ENCODE measurements around the gene RBM11.

DNA sequence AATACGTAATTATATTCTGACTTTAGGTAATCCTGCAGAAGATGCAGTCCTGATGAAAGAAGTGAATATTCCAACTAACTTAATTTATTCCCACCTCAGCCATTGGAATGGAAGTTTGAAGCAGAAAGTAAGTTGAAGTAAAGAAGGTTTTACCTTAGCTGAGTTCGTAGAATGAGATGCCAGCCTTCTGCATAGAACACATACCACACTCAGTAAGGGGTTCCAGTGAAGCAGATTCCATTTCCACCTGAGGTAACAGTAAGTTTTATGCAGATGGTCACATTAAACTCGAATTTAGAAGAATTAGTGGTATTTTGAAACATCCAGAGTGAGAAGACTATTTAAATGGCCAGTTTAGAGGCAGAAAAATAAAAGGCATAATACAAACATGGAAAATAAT is 20.2 kb downstream of the RBM11 start:
- TF ChIP-seq POLR2A (IDR thresholded peaks at IDR 0.05) = no peak
- TF ChIP-seq, protein P1, sequence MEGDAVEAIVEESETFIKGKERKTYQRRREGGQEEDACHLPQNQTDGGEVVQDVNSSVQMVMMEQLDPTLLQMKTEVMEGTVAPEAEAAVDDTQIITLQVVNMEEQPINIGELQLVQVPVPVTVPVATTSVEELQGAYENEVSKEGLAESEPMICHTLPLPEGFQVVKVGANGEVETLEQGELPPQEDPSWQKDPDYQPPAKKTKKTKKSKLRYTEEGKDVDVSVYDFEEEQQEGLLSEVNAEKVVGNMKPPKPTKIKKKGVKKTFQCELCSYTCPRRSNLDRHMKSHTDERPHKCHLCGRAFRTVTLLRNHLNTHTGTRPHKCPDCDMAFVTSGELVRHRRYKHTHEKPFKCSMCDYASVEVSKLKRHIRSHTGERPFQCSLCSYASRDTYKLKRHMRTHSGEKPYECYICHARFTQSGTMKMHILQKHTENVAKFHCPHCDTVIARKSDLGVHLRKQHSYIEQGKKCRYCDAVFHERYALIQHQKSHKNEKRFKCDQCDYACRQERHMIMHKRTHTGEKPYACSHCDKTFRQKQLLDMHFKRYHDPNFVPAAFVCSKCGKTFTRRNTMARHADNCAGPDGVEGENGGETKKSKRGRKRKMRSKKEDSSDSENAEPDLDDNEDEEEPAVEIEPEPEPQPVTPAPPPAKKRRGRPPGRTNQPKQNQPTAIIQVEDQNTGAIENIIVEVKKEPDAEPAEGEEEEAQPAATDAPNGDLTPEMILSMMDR (IDR thresholded peaks at IDR 0.05) = no peak
